ENCODE measurements around the gene DEFB126. TPM values are rescaled to one million over a fixed set of nuclear protein-coding genes. Genes with fewer than 3 reads are reported as not detected.
"Not testable (repeated sequence)": the region's sequence is repeated elsewhere in the genome, so short reads cannot be mapped to it uniquely, and the experiment has no call there.

DEFB126 gene
- total RNA-seq = not detected
- long read RNA-seq = 0 reads

- no peak for DNase-seq (ENCODE audit: low spot score)
- intact Hi-C loops (cut with DNase I) = no loop called here
These were observed at the start of gene DEFB126 for GRCh38 chr20:142290-142689. Gene DEFB126 (plus strand): TSS chr20:142590. CDS start chr20:142629, 39 bp downstream.

GRCh38 chr20:93641-94040 is 48.7 kb upstream of the DEFB126 start:
- intact Hi-C loops (cut with DNase I) = no loop called here
- DNase-seq (ENCODE audit: low spot score) = no peak

- DNase-seq (ENCODE audit: low spot score) = no peak
- intact Hi-C loops (cut with DNase I) = no loop called here
These were observed 47.2 kb upstream of the DEFB126 start for GRCh38 chr20:95215-95614.

- DNase-seq (ENCODE audit: low spot score); intact Hi-C loops (cut with DNase I): not testable (repeated sequence)
These were observed 44.7 kb upstream of the DEFB126 start for GRCh38 chr20:97691-98090.

GRCh38 chr20:101975-102374 is 40.4 kb upstream of the DEFB126 start:
- intact Hi-C loops (cut with DNase I) = no loop called here
- DNase-seq (ENCODE audit: low spot score) = no peak

GRCh38 chr20:103456-103855 is 38.9 kb upstream of the DEFB126 start:
- DNase-seq (ENCODE audit: low spot score) = no peak
- intact Hi-C loops (cut with DNase I) = no loop called here

- no peak for DNase-seq (ENCODE audit: low spot score)
- intact Hi-C loops (cut with DNase I) = no loop called here
These were observed 30.0 kb upstream of the DEFB126 start for GRCh38 chr20:112396-112795.

GRCh38 chr20:117518-117917 is 24.9 kb upstream of the DEFB126 start:
- intact Hi-C loops (cut with DNase I) = no loop called here
- no peak for DNase-seq (ENCODE audit: low spot score)

- DNase-seq (ENCODE audit: low spot score); intact Hi-C loops (cut with DNase I): not testable (repeated sequence)
These were observed 12.5 kb upstream of the DEFB126 start for GRCh38 chr20:129786-130323.

- intact Hi-C loops (cut with DNase I) = no loop called here
- no peak for DNase-seq (ENCODE audit: low spot score)
These were observed 4.5 kb upstream of the DEFB126 start for GRCh38 chr20:137668-138490.

- no peak for DNase-seq (ENCODE audit: low spot score)
- intact Hi-C loops (cut with DNase I) = no loop called here
These were observed 3.5 kb downstream of the DEFB126 start for GRCh38 chr20:145877-146276.

GRCh38 chr20:152131-152530 is 9.7 kb downstream of the DEFB126 start:
- no peak for DNase-seq (ENCODE audit: low spot score)
- intact Hi-C loops (cut with DNase I) = no loop called here

GRCh38 chr20:157154-157553 is 14.8 kb downstream of the DEFB126 start, which contains the start of gene DEFB127:
Gene DEFB127 (plus strand): TSS chr20:157454. CDS start chr20:157545, 91 bp downstream.
- intact Hi-C loops (cut with DNase I) = no loop called here
- no peak for DNase-seq (ENCODE audit: low spot score)

GRCh38 chr20:164618-165017 is 22.2 kb downstream of the DEFB126 start:
- intact Hi-C loops (cut with DNase I) = no loop called here
- DNase-seq (ENCODE audit: low spot score) = no peak

GRCh38 chr20:168876-169275 is 26.5 kb downstream of the DEFB126 start:
- no peak for DNase-seq (ENCODE audit: low spot score)
- intact Hi-C loops (cut with DNase I) = no loop called here

- DNase-seq (ENCODE audit: low spot score) = no peak
- intact Hi-C loops (cut with DNase I) = no loop called here
These were observed 41.9 kb downstream of the DEFB126 start for GRCh38 chr20:184288-184687.

GRCh38 chr20:187733-188132 is 45.3 kb downstream of the DEFB126 start:
- intact Hi-C loops (cut with DNase I) = no loop called here
- no peak for DNase-seq (ENCODE audit: low spot score)

- intact Hi-C loops (cut with DNase I) = no loop called here
- no peak for DNase-seq (ENCODE audit: low spot score)
These were observed 47.2 kb downstream of the DEFB126 start, which contains the start of gene DEFB128 for GRCh38 chr20:189611-190010. Gene DEFB128 (minus strand): TSS chr20:189711. CDS start chr20:189623, 88 bp downstream.

Data from cardiac septum (tissue), 1 donor.